ENCODE results near the gene SLC17A7.

The SLC17A7 gene

GRCh38 chr19:49390929-49391359 is 50.4 kb downstream of the SLC17A7 start:
- no peak for TF ChIP-seq TCF4 (CRISPR knock-in tag; IDR thresholded peaks at IDR 0.05; ENCODE audit: borderline replicate concordance)
- TF ChIP-seq ZFP3 (CRISPR knock-in tag; IDR thresholded peaks at IDR 0.05) = no peak
- no peak for TF ChIP-seq POU6F1 (CRISPR knock-in tag; IDR thresholded peaks at IDR 0.05; ENCODE audit: borderline replicate concordance, low read depth)
- TF ChIP-seq CSRNP3 (CRISPR knock-in tag; IDR thresholded peaks at IDR 0.05) = no peak
- TF ChIP-seq TSHZ2 (CRISPR knock-in tag; IDR thresholded peaks at IDR 0.05) = no peak
- no peak for TF ChIP-seq GLIS3 (CRISPR knock-in tag; IDR thresholded peaks at IDR 0.05)
- TF ChIP-seq ARNTL (CRISPR knock-in tag; IDR thresholded peaks at IDR 0.05; ENCODE audit: borderline replicate concordance, low read depth) = no peak
- TF ChIP-seq PATZ1 (CRISPR knock-in tag; IDR thresholded peaks at IDR 0.05; ENCODE audit: borderline replicate concordance) = no peak
- TF ChIP-seq ESRRG (CRISPR knock-in tag; IDR thresholded peaks at IDR 0.05) = no peak
- TF ChIP-seq RARB (CRISPR knock-in tag; IDR thresholded peaks at IDR 0.05) = no peak
- TF ChIP-seq CSDC2 (CRISPR knock-in tag; IDR thresholded peaks at IDR 0.05) = no peak
- no peak for TF ChIP-seq OSR1 (CRISPR knock-in tag; IDR thresholded peaks at IDR 0.05)
- TF ChIP-seq CREB5 (CRISPR knock-in tag; IDR thresholded peaks at IDR 0.05; ENCODE audit: low read depth) = no peak
- no peak for TF ChIP-seq ZFP30 (CRISPR knock-in tag; IDR thresholded peaks at IDR 0.05)
- TF ChIP-seq ISL1 (CRISPR knock-in tag; IDR thresholded peaks at IDR 0.05) = no peak
- TF ChIP-seq BACH2 (CRISPR knock-in tag; IDR thresholded peaks at IDR 0.05; ENCODE audit: borderline replicate concordance) = no peak
- no peak for TF ChIP-seq ZNF565 (CRISPR knock-in tag; conservative IDR thresholded peaks at IDR 0.05; ENCODE audit: low read depth)
- no peak; the same call in 1 of the 3 replicates for ATAC-seq

GRCh38 chr19:49390131-49390928 is 51.0 kb downstream of the SLC17A7 start:
- no peak for ATAC-seq
- TF ChIP-seq RARB (CRISPR knock-in tag; IDR thresholded peaks at IDR 0.05) (no peak), ZFP30 (CRISPR knock-in tag; IDR thresholded peaks at IDR 0.05) (no peak), TSHZ2 (CRISPR knock-in tag; IDR thresholded peaks at IDR 0.05) (no peak), BACH2 (CRISPR knock-in tag; IDR thresholded peaks at IDR 0.05; ENCODE audit: borderline replicate concordance) (no peak), ZC3H10 (CRISPR knock-in tag; IDR thresholded peaks at IDR 0.05) (no peak), PATZ1 (CRISPR knock-in tag; IDR thresholded peaks at IDR 0.05; ENCODE audit: borderline replicate concordance) (no peak), ZNF565 (CRISPR knock-in tag; conservative IDR thresholded peaks at IDR 0.05; ENCODE audit: low read depth) (no peak), ARNTL (CRISPR knock-in tag; IDR thresholded peaks at IDR 0.05; ENCODE audit: borderline replicate concordance, low read depth) (no peak), CREB5 (CRISPR knock-in tag; IDR thresholded peaks at IDR 0.05; ENCODE audit: low read depth) (no peak), POU6F1 (CRISPR knock-in tag; IDR thresholded peaks at IDR 0.05; ENCODE audit: borderline replicate concordance, low read depth) (no peak), OSR1 (CRISPR knock-in tag; IDR thresholded peaks at IDR 0.05) (no peak)
